Activated naive CD8-positive, alpha-beta T cell treated with anti-CD3 and anti-CD28 coated beads, Interleukin-2, amount 50 U/mL, for 16 hours (primary cell): ENCODE data around the gene BAHCC1.
"Not testable (repeated sequence)": the region's sequence is repeated elsewhere in the genome, so short reads cannot be mapped to it uniquely, and the experiment has no call there.

Experiments used
- DNase-seq: peaks from one replicate; pipeline ENCODE4 v3.0.0-alpha.2; 2020; ENCODE audit warnings: low read depth, low spot score

The BAHCC1 gene

DNA sequence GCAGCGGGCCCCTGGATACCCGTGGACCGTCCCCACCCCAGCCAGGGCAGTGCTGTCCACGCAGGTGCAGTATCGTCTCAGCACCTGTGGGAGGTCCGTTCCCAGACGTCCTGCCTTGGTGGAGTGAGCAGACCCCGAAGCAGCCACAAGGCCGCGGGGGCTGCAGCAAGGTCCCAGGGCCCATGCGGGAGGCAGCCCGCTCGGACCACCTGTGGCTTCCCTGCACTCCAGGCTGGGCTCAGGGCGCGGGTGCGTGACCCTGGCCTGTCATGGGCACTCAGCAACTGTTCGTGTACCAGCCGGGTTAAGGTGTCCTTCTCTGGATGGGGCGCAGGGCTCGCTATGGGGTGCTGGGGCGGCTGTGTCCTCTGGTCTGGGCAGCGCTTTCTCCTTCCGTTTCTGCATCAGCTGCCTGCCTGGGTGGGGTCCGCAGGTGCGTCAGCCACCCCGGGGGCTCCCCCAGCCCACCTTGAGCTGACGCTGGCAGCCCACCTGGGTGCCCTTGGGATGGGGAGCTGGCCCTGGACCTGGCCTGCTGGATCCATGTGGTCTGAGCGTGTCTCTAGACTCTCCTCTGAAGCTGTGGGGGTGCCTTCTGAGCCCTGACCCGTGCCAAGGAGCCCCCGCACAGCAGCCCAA lies 18.4 kb downstream of the BAHCC1 start:
- DNase-seq, result no peak

DNA sequence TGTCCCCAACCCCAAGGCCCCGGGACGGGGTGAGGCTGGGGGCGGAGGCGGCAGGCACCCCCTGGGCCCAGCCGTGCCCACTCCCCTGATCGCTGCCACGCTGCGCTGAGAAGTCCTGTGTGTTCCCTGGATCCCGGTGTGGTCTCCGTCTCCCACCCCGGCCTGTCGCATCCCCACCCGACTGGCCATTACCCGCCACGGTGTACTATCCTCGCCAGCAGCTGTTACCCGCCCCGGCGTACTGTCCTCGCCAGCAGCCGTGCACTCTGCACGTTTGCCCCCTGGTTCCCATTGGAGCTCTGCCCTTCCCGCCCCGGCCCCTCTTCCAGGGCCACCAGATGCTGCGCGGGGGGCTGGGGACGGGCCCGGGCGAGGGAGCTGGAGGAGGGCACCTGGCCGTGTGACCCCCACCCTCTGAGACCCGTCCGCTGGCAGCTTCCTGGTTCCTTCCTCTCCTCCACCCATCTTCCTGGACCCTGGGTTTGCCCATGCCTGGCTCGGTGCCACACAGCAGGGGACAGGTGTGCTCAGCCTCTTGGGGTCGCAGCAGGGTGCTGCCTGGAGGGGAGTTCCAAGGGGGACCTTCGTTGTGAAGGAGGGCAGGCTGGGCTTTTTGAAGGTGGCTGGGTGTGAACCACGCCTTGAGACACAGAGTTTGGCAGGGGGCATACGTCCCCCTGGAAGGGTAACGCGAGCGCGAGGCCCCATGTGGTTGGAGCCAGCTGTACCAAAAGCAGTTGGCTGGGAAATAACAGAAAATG lies 19.7 kb downstream of the BAHCC1 start:
- DNase-seq, result no peak

GRCh38 chr17:81415681-81416080 lies 20.4 kb downstream of the BAHCC1 start:
- no peak for DNase-seq

DNA sequence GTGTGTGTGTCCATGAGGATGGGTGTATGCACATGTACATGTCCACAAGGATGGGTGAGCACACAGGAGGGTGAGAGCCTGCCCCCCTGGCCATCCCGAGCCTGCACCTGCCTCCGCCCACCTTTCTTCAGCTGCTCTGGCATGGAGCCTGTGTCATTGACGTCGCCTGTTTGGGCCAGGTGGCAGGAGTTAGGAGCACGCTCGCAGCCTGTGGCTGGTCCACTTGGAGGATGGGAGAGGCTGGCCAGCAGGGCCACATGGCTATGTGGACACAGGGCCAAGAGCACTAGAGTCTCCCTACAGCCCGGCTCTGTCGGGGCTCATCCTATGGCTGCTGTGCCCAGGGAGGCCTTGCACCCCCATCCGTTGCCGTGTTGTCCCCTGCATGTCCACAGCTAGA lies 21.4 kb downstream of the BAHCC1 start:
- no peak for DNase-seq

GRCh38 chr17:81417049-81417878 lies 22.0 kb downstream of the BAHCC1 start:
- DNase-seq, result no peak

- DNase-seq, result no peak
These were observed 22.8 kb downstream of the BAHCC1 start for GRCh38 chr17:81417879-81418709.

DNA sequence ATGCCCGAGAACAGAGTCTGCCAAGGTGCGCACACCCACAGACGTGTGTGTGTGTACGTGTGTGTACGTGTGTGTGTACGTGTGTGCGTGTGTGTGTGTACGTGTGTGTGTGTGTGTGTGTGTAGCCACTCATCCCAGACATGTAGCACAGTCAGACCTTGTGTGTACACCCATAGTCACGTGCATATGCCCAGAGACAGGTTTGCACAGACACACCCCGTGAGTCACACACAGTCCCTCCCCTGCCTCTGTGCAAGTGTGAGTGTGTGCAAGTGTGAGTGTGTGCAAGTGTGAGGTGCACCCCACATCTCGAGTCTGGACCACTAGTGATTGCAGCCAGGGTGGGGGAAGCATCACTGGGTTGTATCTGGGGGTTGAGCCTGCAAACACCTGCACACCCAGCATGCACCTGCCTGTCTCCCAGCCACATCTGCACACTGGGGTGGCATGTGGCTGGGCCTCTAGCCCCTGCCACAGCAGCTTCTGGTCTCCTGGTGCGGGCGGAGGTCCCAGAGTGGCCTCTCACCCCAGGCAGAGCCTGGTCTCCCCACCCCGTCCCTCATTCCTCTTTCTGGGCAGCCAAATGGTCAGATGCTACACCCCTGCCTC lies 23.6 kb downstream of the BAHCC1 start:
- DNase-seq, result no peak

DNA sequence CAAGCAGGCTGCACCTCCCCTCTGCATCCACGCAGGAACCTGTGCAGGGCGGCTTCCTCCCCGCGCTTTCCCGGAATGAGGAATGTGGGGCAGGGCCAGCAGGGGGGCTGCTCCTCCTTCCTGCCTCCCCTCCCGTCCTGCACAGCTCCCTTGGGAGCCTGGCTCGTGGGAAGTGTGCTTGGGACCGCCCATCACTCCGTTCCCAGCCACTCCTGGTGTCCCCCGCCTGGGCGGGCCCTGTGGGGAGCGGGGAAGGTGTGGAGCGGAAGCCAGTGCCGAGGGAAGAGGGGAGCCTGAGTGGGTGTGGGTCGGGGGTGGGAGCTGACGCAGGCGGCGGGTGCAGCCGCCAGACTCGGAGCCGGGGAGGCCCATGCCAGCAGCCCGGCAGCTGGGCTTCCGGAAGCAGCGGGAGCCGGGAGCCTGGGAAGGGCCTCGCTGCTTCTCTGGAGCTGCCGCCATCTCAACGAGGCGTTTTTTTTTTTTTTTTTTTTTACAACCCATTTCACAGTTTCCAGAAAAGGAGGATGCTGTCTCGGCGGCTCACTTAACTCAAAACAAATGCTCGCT lies 24.1 kb downstream of the BAHCC1 start:
- no peak for DNase-seq

DNA sequence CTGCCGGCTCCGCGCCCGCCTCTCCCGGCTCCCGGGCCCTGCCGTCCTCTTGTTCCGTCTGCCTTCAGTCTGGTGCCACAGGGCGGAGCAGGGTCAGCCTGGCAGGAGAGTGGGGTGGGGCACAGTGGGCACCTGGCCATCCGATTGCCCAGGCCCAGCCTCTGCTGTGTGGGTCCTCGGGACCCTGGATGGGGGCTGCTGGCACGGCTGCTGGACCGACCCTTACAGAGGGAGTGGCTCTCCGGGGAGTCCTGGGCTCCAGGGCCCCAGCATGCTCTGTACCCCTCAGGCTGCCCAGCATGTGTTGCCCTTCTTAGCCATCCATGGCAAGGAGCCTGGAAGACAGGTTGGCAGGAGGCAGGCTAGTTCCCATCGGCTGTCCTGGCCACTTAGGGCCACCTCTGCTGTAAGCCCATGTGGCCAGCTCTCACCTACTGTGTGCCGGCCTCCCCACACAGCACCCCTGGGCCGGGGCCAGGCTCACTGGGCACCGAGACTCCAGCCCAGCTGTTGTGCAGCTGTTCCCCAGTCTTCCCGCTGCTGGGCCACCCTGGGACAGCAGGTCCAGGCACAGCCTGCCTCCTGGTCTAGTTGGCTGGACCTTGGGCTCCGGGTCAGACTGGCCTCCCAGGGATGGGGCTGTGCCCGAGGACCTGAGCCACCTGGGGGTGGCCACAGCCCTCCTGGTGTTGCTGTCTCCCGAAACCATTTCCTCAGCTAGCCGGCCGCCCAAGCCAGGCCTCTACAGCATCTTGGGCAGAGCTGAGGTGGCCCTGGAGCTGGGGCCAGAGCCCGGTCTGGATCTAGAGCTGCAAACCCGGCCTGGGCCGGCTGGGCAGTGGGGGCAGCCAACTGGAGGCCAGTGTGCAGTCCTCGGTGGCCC lies 24.9 kb downstream of the BAHCC1 start:
- no peak for DNase-seq

DNA sequence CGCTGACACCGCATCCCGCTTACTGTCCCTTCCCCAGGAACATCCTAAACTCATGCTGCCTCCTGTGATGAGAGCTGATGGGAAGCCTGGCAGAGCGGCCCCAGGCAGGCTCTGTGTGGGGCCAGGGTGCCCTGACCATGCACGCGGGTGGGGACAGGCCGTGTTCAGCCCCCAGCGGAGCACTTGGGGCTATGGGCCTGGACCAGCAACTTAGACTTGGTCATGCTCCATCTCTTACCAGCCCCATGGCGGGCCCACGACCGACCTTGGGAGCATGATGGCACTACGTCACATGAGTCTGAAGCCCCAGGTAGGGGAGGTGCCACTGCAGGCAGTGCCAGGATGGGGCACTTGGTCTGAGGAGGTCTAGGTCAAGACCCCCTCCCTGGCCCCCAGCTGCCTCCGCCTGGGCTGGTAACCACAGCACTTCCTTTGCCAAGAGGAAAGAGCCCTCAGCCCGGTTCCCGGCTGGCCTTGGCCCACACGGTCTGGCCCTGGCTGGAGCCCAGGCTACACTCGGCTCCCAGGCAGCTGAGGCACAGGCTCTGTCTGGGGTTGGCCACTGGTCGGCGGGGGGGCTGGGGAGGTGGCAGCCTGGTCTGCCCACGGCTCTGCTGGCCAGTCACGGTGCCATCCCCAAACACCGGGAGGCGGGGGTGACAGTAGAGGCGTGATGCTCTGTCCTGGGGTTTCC lies 25.7 kb downstream of the BAHCC1 start:
- no peak for DNase-seq

- DNase-seq, result no peak
These were observed 27.8 kb downstream of the BAHCC1 start for GRCh38 chr17:81422776-81423697.

DNA sequence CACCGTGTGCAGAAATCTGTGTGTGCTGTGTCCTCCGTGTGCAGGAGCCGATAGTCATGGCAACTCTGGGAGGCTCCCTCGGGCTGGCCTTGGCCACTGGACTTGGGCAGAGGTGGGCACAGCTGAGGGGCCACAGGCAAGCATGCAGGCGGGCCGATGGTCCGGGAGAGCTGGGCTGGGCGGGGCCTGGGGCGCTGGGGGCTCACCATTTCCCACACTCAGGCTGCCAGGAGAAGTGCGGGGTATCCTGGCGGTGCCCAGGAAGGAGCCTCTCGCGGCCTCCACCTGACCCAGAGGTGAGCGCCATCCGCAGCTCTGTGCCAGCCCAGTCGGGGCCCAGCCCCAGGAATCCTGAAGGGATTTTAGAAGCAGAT lies 28.4 kb downstream of the BAHCC1 start:
- no peak for DNase-seq

GRCh38 chr17:81424151-81425017 lies 29.1 kb downstream of the BAHCC1 start:
- DNase-seq, result no peak

GRCh38 chr17:81425041-81425440 lies 29.8 kb downstream of the BAHCC1 start:
- DNase-seq, result not testable (repeated sequence)

DNA sequence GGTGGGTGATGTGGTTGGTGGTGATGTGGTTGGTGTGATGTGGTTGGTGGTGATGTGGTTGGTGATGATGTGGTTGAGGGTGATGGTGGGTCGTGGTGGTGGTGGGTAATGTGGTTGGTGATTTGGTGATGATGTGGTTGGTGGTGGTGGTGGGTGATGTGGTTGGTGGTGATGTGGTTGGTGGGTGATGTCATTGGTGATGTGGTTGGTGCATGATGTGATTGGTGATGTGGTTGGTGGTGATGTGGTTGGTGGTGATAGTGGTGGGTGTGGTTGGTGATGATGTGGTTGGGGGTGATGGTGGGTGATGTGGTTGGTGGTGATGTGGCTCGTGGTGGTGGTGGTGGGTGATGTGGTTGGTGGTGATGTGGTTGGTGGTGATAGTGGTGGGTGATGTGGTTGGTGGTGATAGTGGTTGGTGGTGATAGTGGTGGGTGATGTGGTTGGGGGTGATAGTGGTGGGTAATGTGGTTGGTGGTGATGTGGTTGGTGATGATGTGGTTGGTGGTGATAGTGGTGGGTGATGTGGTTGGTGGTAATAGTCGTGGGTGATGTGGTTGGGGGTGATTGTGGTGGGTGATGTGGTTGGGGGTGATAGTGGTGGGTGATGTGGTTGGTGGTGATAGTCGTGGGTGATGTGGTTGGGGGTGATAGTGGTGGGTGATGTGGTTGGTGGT lies 30.6 kb downstream of the BAHCC1 start:
- DNase-seq, result not testable (repeated sequence)

- no peak for DNase-seq
These were observed 31.3 kb downstream of the BAHCC1 start for GRCh38 chr17:81426393-81427172.
